GM18870 (cell line): Measurements from ENCODE around the gene PSMD5.

Experiments
- ATAC-seq: cut with Tn5 transposase; IDR thresholded peaks from one replicate; pipeline ENCODE4 v1.9.1; 2021; ENCODE audit warnings: moderate library complexity; ENCODE audit not compliant: unreplicated experiment

Gene PSMD5

DNA sequence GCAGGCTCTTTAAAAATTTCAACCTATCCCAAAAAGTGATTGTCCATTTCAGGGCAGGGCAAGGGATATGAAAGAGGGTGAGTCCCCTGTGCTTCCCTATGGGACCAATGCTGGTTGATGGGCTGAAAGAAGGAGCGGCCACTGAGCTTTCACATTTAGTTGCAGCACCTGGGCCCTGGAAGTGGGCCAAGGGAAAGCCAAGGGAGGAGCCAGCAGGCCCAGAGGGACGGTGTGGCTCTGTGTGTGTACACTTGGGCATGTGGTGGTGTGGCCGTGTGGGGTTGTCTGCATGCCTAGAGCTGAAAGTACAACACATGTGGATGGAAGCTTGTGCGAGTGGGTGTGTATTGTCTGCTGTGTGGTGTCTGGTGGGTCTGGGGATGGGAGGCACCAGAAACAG is 14.0 kb upstream of the PSMD5 start:
- ATAC-seq: no peak

DNA sequence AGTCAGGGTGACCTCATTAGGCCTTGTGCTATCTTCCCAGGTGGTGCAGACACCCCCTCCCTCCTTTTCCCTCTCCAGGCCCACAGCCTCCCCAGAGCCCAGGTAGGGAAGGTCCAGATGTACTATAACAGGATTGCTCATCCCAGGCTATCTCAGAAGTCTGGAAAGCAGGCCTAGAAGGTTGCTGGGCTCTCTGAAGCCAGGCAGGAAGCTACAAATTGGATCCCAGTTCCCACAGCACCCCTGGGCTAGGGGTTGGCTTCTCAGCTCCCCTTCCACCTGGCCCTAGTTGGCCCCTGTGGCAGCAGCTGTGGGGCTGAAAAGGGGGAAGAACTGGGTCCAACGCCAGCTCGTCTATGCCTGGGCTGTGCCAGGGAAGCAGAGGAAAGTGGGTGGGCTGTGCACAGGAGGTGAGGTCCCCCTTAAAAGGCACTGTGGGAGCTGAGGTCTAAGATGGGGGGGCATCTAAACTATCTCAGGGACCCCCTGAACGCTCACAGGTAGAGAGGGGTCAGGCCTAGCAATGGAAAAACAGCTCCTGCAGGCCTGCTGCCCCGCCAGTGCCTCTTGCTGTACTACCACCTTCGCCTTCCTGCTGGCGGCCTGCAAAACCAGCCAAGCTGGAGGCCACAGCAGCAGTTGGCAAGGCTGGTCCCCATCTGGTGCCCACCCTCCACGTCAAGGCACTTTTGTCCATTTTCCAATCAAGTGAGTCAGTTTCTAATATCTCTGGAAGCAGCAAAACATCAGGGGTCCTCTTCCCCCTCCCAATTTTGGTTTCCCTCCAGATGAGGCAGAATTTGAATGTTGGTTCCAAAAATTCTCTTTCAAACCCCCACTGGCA is 13.3 kb upstream of the PSMD5 start:
- no peak for ATAC-seq

DNA sequence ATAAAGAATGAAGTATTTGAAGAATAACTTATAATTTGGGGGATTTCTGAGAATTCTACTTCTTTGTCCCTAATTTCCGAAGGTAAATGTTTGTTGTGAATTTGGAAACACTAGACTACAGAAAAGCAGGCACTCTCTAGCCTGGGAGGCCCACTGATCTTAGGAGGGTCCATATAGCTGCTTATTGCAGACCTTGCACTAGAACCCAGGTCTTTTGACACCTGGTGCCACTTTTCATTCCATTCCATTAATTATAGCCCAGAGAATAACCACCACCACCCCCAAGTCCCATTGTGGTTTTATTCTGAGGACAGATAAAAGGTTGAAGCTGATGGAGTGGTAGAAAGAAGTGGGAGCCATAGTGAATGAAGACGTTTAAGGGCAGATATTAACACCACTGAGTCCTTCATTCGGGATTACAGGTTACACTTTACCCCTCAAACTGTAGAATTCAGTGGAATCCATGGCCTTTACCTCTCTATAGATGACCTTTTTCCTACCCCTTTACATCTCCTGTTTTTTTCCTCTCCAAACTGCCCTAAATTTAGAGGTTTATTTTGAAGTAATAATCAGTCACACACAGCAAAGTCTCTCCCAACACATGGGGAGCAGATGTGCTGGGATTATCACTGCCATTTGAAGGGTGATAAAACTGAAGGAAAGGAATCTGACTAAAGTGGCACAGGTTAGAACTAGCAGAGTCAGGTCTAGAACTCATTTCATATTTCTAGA is 12.0 kb upstream of the PSMD5 start:
- no peak for ATAC-seq

DNA sequence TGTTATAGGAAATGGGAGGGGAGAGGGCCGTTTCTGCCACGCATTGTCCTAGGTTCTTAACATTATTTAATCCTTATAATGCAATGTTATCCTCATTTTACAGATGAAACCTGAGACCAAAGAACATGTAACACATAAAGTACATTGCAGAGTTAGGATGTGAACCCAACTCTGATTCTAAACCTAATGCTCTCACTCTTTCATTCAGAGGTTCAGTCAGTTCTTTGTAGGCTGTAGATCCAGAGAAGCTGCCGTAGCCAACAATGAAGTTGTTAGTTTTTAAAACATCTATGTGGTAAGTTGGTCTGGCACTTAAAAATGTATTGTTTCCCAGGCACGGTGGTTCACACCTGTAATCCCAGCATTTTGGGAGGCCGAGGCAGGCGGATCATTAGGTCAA is 10.5 kb upstream of the PSMD5 start:
- no peak for ATAC-seq

DNA sequence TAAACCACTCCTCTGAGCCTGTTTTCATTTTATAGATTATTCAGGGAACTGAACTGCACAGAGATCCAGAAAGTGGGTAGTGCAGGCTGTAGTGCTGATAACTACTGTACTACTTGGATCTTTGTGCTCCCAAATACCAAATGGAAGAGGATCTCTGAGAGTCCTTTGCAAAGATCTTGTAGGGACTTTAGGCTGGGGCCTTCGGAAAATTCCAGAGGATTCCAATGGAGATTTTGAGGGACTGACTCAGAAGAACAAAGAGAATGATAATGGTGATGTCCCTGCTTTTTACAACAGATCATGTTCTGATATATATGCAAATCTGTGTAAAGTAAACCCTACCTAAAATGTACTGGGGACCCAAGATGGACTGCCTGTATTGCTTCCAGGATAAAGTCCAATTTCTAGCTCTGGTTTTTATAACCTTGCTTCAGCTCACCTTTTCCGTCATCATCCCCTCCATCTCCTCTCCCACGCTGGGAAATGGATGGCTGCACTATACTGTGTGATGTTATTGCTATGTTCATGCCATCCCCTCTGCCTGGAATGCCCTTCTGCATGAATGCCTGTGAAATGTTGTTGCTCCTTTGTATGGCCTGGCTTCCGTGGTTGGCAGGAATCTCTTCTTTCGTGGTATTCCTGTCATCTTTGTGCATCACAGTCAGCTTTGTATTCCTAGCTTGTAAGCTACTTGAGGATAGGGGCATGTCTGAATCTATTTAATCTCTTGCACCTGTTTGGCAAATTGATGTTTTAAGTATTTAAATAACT is 9.7 kb upstream of the PSMD5 start:
- no peak for ATAC-seq

DNA sequence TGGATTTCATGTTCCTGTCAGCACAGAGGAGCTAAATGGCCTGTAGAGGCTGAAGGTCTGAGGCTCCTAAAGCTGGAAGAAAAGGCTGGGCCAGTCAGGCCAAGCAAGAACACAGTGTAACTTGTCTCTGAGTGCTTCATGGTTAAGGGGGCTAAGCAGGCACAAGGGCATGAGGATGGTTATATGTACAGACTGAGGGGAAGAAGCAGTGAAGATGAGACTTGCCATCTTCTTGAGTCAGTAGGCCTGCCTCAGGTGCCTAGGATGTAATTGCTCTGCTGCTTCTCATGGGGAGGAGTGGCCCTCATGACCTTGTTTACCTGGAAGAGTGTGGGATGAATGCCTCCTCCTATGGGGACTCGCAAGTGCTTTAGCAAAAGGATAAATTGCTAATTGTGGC is 8.7 kb upstream of the PSMD5 start:
- ATAC-seq: no peak

DNA sequence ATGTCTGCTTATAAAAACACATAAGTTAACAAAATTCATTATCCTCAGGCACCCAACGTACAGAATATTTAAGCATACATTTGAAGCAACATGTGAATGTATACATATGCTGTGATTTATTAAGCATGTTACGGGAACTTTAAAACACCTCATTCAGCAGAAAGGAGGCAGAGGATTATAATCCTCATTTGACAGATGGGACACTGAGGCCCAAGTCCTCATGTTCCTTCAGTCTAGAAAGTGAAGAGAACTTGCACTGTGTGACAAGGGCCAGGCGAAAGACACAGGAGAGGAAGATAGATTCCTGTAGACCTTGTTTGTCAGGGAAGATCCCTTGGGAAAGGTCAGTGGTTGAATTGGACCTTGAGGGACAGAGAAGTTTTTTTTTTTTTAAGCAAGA is 7.6 kb upstream of the PSMD5 start:
- no peak for ATAC-seq

DNA sequence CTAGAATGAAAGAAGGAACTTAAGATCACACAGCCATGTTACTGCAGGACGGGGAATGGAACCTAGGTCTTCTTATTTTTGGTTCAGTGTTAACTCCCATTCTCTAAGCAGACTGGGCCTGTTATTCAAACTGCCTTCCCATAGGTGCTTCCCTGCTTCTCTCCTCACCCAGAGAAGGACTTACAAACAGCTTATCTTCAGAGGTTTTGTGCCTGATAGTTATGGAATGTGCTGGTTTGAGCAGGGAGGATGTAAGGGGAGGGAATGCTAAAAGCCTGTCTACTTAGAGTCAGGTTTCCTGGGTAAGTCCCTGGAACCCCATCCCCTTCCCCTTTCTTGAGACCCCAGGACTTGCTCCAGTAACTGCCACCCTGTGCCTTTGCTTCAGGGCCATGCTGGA is 4.2 kb upstream of the PSMD5 start:
- ATAC-seq: no peak

DNA sequence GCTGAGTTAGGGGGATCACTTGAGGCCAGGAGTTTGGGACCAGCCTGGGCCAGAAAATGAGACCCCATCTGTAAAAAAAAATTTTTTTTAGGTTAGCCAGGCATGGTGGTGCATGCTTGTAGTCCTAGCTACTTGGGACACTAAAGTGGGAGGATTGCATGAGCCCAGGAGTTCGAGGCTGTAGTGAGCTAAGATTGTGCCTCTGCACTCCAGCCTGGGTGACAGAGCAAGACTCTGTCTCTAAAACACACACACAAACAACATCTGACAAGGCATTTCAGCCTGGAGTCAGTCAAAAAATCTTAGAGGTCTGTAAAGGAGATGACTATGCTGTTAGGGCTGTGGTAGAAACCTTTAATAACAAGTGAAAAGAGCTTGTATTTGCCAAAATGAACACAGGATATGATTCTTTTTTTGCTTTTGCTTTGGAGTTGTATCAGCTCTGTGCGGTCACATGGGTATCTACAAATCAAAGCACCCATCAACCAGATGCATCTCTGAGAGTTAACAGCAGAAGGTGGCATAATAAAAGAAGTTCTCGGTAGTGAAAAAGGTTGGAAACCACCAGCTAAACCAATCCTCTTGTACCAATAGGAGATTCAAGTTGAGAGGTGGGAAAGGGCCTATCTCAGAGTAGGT is 3.6 kb upstream of the PSMD5 start:
- ATAC-seq: no peak

DNA sequence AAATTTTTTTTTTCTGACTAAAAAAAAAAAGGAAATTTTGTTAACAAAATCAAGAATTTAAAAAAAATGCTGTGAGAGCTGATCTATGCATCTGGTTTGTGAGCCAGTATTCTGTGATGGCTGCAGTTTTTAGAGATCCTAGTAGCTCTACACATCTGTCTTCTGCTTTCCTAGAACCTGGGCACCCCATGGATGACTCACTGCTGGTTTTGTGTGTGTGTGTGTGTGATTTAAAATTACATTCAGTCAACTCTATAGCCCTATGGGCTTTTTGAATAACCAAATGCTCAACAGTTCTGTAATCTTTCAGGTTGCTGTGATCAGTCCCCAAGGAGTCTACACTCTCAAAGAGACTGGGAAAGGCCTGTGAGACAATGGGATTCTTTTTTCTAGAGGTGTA is 2.5 kb upstream of the PSMD5 start:
- ATAC-seq: no peak

DNA sequence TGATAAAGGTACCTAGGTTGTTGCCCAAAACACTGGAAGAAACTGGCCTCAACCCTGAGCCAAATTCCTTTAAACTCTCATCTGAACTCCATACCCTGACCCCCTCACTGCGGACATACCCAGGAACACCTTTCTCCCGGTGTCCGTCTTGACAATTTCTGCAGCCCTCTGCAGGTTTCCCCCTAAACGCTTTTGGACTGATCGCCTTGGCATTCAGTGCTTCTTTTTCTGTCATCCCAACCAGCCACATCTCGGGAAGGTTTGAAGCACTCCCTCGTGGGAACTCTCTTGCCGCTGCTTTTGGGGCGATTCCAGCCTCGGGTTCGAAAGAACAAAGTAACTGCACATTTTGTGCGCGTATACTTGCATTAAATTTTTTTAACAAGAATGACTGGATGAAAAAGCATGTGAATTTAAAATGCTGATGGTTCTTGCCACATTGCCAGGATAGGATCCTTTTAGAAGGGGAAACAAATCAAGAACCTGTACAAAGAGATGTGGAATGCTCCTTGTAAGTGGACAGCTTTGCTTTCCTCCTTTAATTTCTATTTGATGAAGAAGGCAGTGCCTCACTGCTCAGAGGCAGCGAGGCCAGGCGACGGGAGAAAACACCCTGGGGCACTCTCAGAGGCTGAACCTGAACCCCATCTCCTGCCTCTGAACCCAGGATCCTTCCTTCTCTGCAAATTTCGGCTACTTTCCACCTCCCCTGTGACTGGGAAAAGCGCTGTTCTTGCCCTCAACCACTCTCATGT is 615 bp downstream of the PSMD5 start:
- ATAC-seq: no peak

DNA sequence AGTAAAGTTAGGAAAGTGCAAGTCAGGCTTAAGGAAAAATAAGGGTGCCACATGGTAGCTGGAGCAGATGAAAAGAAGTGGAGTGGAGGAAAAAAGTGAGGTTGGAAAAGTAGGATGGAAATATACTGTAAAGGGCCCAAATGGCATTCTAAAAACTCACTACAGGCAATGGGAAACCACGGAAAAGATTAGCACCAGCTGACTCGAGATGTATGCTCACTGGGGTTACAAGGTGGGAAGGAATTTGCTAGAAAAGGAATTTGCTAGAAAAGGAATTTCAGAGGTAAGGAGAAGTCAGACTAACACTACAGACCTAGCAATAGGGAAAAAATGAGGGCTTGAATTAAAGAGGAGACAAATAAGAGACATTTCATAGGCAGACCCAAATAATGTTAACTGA is 3.6 kb downstream of the PSMD5 start:
- ATAC-seq: no peak

DNA sequence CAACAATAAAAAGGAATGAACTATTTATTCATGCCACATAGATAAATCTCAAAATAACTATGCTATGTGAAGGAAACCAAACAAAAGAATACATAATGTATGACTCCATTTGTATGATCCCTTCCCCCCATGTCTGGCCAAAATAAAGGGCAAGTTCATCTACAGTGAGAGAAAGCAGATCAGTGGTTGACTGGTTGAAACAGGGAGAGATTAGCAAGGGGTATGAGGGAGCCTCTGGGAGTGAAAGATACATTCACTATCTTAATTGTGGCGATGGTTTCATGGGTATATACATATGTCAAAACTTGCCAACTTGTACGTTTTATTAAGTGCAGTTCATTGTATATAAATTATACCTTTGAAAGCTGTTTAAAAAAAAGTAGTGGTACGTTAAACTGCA is 4.8 kb downstream of the PSMD5 start:
- ATAC-seq: no peak

DNA sequence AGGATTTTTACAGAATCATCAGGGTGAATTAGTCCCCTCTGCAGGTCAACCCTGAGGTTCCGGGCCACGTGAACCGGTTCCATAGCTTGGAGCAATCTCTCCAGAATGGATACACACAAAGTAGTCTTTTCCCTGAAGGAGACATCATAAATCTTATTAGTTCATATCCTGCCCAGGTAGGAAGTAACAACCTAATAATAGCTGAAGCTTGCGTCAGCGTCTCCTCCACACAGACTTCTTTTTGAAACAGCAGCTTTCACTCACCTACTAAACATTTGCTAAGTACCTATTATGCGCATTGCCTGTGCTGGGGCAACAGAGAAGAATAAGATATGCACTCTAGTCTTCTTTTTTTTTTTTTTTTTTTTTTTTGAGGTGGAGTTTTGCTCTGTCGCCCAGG is 9.4 kb downstream of the PSMD5 start:
- no peak for ATAC-seq

DNA sequence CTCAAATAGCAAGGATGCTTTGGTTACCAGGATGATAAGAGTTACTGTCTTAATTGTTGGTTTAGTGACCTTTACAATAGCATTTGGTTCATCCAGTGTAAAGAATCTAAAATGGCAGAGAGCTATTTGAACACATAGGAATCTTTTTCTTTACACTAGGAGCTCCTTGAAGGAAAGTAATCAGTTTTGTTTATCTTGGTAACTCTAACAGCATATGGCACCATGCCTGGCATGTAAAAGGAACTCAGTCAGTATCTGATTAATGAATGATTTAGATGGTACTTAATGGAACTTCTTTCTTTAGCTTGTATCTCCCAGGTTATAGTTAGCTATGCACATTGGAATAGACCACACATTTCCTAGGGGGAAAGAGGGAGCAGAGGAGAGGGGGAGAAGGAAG is 9.9 kb downstream of the PSMD5 start:
- ATAC-seq: no peak

DNA sequence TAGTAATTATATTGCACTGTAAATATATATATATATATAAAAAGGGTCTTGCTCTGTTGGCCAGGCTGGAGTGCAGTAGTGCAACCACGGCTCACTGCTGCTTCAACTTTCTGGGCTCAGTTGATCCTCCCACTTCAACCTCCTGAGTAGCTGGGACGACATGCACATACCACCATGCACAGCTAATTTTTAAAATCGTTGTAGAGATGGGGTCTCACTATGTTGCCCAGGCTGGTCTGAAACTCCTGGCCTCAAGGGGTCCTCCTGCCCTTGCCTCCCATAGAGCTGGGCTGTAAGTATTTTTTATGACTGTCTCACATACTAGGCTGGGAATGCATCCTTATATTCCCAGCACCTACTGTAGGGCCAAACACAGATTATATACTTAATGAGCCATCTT is 11.9 kb downstream of the PSMD5 start:
- no peak for ATAC-seq

DNA sequence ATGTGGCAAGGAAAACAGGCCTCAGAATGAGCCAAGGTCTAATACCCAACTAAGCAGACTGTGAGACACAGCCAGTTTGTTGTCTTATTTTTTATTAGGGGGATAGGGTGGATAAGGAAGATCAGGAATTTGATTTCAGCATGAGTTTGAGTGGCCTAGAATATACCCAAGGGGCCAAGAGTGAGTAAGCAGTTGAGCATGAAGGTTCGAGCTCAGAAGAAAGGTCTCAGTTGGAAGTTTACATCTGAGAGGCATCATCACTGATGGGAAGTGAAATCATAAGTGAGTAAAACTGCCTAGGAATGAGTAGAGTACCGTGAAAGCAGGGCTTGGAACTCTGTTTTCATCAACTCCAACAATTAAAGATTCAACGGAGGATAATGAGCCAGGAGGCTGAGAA is 12.6 kb downstream of the PSMD5 start:
- ATAC-seq: no peak

DNA sequence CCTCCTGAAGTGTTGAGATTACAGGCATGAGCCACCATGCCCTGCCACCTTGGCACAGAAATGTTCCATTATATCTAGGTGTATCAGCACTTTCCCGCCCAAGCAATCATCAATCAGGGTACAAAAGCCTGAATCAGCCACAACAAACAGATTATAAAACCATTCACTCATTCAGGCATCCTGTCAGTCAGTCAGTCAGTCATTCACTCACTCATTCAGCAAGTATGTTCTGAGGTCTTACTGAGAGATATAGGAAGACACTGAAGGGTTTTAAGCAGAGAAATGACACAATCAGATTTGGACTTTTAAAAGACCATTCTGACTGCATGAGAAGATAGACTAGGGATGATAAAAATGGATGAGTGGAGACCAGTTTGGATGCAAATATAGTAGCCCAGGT is 13.1 kb downstream of the PSMD5 start:
- ATAC-seq: no peak

DNA sequence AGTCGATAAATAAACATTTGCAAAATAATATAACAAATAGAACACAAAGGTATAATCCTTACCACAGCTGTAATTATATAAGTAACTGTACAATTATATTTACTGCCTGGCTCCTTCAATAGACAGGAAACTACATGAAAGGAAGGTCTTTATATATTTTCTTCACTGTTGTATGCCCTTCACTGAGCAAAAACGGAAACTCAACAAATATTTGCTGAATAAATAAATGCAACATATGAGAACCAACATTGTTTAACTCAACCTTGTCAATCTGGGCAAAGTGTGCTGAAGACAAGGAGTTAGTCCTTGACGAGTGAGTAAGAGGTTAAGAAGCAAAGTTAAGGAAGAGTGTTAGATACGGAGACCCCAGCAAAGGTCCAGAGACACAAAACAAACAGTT is 22.6 kb downstream of the PSMD5 start:
- ATAC-seq: no peak

DNA sequence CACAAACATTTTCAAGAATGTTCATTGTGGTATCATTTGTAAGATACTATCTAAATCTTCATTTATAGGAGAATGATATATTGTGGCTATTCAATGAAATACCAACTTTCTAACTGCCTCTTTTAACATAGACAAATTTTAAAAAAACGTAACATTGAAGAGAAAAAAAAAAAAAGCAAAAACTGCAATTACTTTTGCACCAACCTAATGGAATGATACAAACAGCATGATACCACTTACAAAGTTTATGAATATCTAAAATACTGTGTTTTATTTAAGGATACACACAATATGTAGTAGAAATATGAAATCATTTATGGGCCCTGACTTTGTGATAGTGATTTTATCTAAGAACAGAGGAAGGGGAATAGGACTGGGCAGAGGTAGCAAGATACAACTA is 24.1 kb downstream of the PSMD5 start:
- no peak for ATAC-seq

DNA sequence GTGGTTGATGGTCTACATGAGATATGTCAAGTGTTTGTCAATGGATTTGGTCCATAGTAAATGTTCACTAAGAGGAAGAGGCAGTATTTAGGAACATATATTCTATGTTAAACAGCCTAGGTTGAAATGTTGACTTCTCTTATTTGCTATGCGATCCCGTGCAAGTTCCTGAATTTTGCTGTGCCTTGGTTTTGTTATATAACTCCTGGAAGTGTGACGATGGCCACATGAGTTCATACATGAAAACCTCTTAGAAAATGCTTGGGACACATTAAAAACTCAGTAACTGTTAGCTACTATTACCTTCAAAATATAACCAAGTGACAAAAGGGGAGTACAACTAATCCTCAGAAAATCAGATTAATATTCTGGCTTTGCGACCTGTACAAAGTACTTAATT is 27.6 kb downstream of the PSMD5 start:
- no peak for ATAC-seq
